A549 (cell line): ENCODE data around the gene WASF3. TPM values are rescaled to one million over a fixed set of nuclear protein-coding genes. Genes with fewer than 3 reads are reported as not detected.

Experiments
- ATAC-seq, 2 experiments: fragments of 200-7000 bp in 1 of 2; fragments of >200 bp in 1 of 2; cut with Nextera tagmentation in 1 of 2; cut with Tn5 transposase in 1 of 2; 3 replicates each; pipeline versions ENCODE4 v1.8.0 to v1.9.1; 2018 to 2020; ENCODE audit warnings: mild to moderate bottlenecking in 1 of 2, moderate library complexity in 1 of 2
- CTCF ChIA-PET: fragments of 300-600 bp; sonication (Branson Sonifier 250); formaldehyde crosslinking; extraction: SDS; loops from one replicate; lab custom pipeline; 2021; ENCODE audit warnings: antibody characterized with exemption, inconsistent platforms; lab: Yijun Ruan, JAX
- POLR2A ChIA-PET: fragments of 350-600 bp; formaldehyde crosslinking; extraction: SDS; loops from one replicate; lab custom pipeline; 2021; ENCODE audit warnings: antibody characterized with exemption, inconsistent platforms; lab: Yijun Ruan, JAX
- DNase-seq, 2 experiments: peaks; one replicate each; pipeline versions ENCODE4 v3.0.0 to v3.0.0-alpha.2; 2011 to 2016; ENCODE audit warnings: low read depth in 1 of 2, low spot score in 1 of 2
- FAIRE-seq: peaks from 2 replicates; lab custom pipeline; 2011; peaks lifted over from hg19 to GRCh38; lab: Jason Lieb, UNC
- H3K27ac ChIP-seq, 2 experiments: fragments of >200 bp; sonication (Bioruptor Twin); formaldehyde crosslinking; 3 replicates each; pipeline ENCODE4 v1.5.1; 2016 to 2017
- H3K4me1 ChIP-seq: fragments of >200 bp; sonication (Bioruptor Twin); formaldehyde crosslinking; 3 replicates; pipeline ENCODE4 v1.6.1; 2016
- H3K4me2 ChIP-seq: fragments of >200 bp; sonication (Bioruptor Twin); formaldehyde crosslinking; 3 replicates; pipeline ENCODE4 v1.6.1; 2016
- H3K4me3 ChIP-seq: fragments of >200 bp; sonication (Bioruptor Twin); formaldehyde crosslinking; 3 replicates; pipeline ENCODE4 v1.5.1; 2016
- H3K9me3 ChIP-seq: fragments of >200 bp; sonication (Bioruptor Twin); formaldehyde crosslinking; 3 replicates; pipeline ENCODE4 v1.6.1; 2016
- ATOH8 ChIP-seq: fragments of 250-450 bp; sonication (Bioruptor Pico); IDR thresholded peaks from 2 replicates; pipeline ENCODE4 v1.5.0; 2020; ENCODE audit warnings: low read depth, mild to moderate bottlenecking, moderate library complexity
- CBX2 ChIP-seq: fragments of 200-600 bp; sonication (generic); IDR thresholded peaks from 2 replicates; pipeline ENCODE4 v1.6.1; 2016; ENCODE audit warnings: low read depth, mild to moderate bottlenecking, borderline replicate concordance
- CEBPB ChIP-seq, 2 experiments: fragments of >200 bp in 1 of 2; sonication (Bioruptor Twin) in 1 of 2; formaldehyde crosslinking in 1 of 2; IDR thresholded peaks; 2 replicates each; pipeline ENCODE4 v1.6.1; 2012 to 2016
- CHD2 ChIP-seq: fragments of 150-350 bp; IDR thresholded peaks from 2 replicates; pipeline ENCODE4 v1.6.1; 2014; ENCODE audit warnings: low read length; ENCODE audit not compliant: partially characterized antibody
- EHF ChIP-seq: fragments of 250-450 bp; sonication (Bioruptor Pico); IDR thresholded peaks from 2 replicates; pipeline ENCODE4 v1.5.0; 2020; ENCODE audit warnings: mild to moderate bottlenecking
- EHMT2 ChIP-seq: fragments of 200-600 bp; sonication (generic); IDR thresholded peaks from 2 replicates; pipeline ENCODE4 v1.6.1; 2016; ENCODE audit warnings: antibody characterized with exemption, low read depth, mild to moderate bottlenecking, moderate library complexity
- ESRRA ChIP-seq: fragments of 150-350 bp; IDR thresholded peaks from 2 replicates; pipeline ENCODE4 v1.6.1; 2014; ENCODE audit warnings: mild to moderate bottlenecking, low read length, borderline replicate concordance
- FOSB ChIP-seq: fragments of 250-450 bp; sonication (Bioruptor Pico); IDR thresholded peaks from 2 replicates; pipeline ENCODE4 v1.5.0; 2020; ENCODE audit warnings: mild to moderate bottlenecking, moderate library complexity
- HES2 ChIP-seq: fragments of >200 bp; sonication (Bioruptor Twin); formaldehyde crosslinking; IDR thresholded peaks from 2 replicates; pipeline ENCODE4 v1.6.1; 2016
- HEYL ChIP-seq: fragments of 250-450 bp; sonication (Bioruptor Pico); IDR thresholded peaks from 2 replicates; pipeline ENCODE4 v1.8.0; 2021; ENCODE audit warnings: mild to moderate bottlenecking, moderate library complexity
- HOXB13 ChIP-seq: fragments of 250-450 bp; sonication (Bioruptor Pico); IDR thresholded peaks from 2 replicates; pipeline ENCODE4 v1.5.0; 2020; ENCODE audit warnings: low read depth, mild to moderate bottlenecking, moderate library complexity
- HOXB5 ChIP-seq: fragments of 250-450 bp; sonication (Bioruptor Pico); IDR thresholded peaks from 2 replicates; pipeline ENCODE4 v1.5.0; 2020; ENCODE audit warnings: mild to moderate bottlenecking, moderate library complexity
- JUN ChIP-seq, 2 experiments: fragments of >200 bp; sonication (Bioruptor Twin); formaldehyde crosslinking; IDR thresholded peaks; 2 replicates in 1 of 2; 3 replicates in 1 of 2; pipeline ENCODE4 v1.6.1; 2016 to 2017
- JUNB ChIP-seq: fragments of >200 bp; sonication (Bioruptor Twin); formaldehyde crosslinking; IDR thresholded peaks from 2 replicates; pipeline ENCODE4 v1.6.1; 2016
- MAZ ChIP-seq: fragments of 150-350 bp; IDR thresholded peaks from 2 replicates; pipeline ENCODE4 v1.6.1; 2014; ENCODE audit warnings: antibody characterized with exemption, low read depth, low read length, borderline replicate concordance
- NFE2L2 ChIP-seq: fragments of 150-350 bp; conservative IDR thresholded peaks from 2 replicates; pipeline ENCODE4 v1.6.1; 2014; ENCODE audit warnings: low read length
- NR3C1 ChIP-seq: fragments of >200 bp; sonication (Bioruptor Twin); formaldehyde crosslinking; IDR thresholded peaks from 3 replicates; pipeline ENCODE4 v1.6.1; 2017
- PBX3 ChIP-seq: IDR thresholded peaks from 2 replicates; pipeline ENCODE4 v1.6.1; 2012
- PHF8 ChIP-seq: fragments of 200-600 bp; sonication (generic); IDR thresholded peaks from 2 replicates; pipeline ENCODE4 v1.6.1; 2016; ENCODE audit warnings: low read depth, mild to moderate bottlenecking, antibody characterized with exemption, moderate library complexity, borderline replicate concordance
- POLR2AphosphoS2 ChIP-seq: conservative IDR thresholded peaks from 2 replicates; pipeline ENCODE4 v1.6.1; 2012; ENCODE audit warnings: low read length, improper control_type of control experiment, inconsistent platforms
- RARB ChIP-seq: fragments of 250-450 bp; sonication (Bioruptor Pico); IDR thresholded peaks from 2 replicates; pipeline ENCODE4 v1.8.0; 2021; ENCODE audit warnings: mild to moderate bottlenecking, moderate library complexity
- RCOR1 ChIP-seq: fragments of 150-350 bp; IDR thresholded peaks from 2 replicates; pipeline ENCODE4 v1.6.1; 2014; ENCODE audit warnings: antibody characterized with exemption, low read length, low read depth
- REST ChIP-seq: fragments of 200-600 bp; sonication (generic); IDR thresholded peaks from 2 replicates; pipeline ENCODE4 v1.6.1; 2016; ENCODE audit warnings: antibody characterized with exemption, mild to moderate bottlenecking, moderate library complexity
- RFX5 ChIP-seq: fragments of 450-650 bp; IDR thresholded peaks from 2 replicates; pipeline ENCODE4 v1.7.1; 2014; ENCODE audit warnings: antibody characterized with exemption, mild to moderate bottlenecking, moderate library complexity
- TFCP2L1 ChIP-seq: fragments of 250-450 bp; sonication (Bioruptor Pico); IDR thresholded peaks from 2 replicates; pipeline ENCODE4 v1.5.0; 2021; ENCODE audit warnings: mild to moderate bottlenecking
- TP53 ChIP-seq: fragments of 250-450 bp; sonication (Bioruptor Pico); IDR thresholded peaks from 2 replicates; pipeline ENCODE4 v1.5.0; 2021; ENCODE audit warnings: mild to moderate bottlenecking, moderate library complexity
- ZC3H11A ChIP-seq: fragments of 450-650 bp; IDR thresholded peaks from 2 replicates; pipeline ENCODE4 v1.6.1; 2014; ENCODE audit warnings: antibody characterized with exemption, mild to moderate bottlenecking
- ZFP36 ChIP-seq: fragments of 450-650 bp; IDR thresholded peaks from 2 replicates; pipeline ENCODE4 v1.6.1; 2014; ENCODE audit warnings: borderline replicate concordance; ENCODE audit not compliant: partially characterized antibody
- WGBS: methylation state at CpG from one replicate; pipeline ENCODE4 v1.1.6; 2017; ENCODE audit errors: missing lambda C conversion rate; 5-methylcytosine and 5-hydroxymethylcytosine counted together
- polyA plus RNA-seq, 4 experiments: library from polyadenylated mRNA; depleted of rRNA in 3 of 4; stranded (reverse); fragments of >200 nt; fragmentation: RNase III in 1 of 4; extraction: RNeasy Plus Mini Kit Qiagen cat#74134 plus additional on column Dnase treatment in 1 of 4; gene quantifications; 2 replicates in 3 of 4; 3 replicates in 1 of 4; pipeline ENCODE4 v1.2.3, GENCODE V29; 2011 to 2017
- TF ChIP-seq, protein P1 (sequence below): fragments of 250-450 bp; sonication (Bioruptor Pico); IDR thresholded peaks from 2 replicates; pipeline ENCODE4 v1.5.0; 2021; ENCODE audit warnings: mild to moderate bottlenecking, moderate library complexity, borderline replicate concordance

WASF3 gene
- polyA plus RNA-seq, 2 of the 4 experiments (the other 2 are of a cell fraction), result 0.09 to 0.56 TPM

GRCh38 chr13:26705536-26705935 lies 148.1 kb downstream of the WASF3 start:
- CTCF ChIA-PET, result interaction anchor here (1.0 to 2.8 kb wide), 6 partner anchors 13 to 520 kb away, joined by 3 to 18 read pairs (median 4); no protein-coding TSS in a partner anchor
- Histone ChIP-seq H3K4me1 (no peaks in the 10 kb centered on the region), H3K9me3 (no peaks in the 10 kb centered on the region), H3K27ac (no peak overlapping the region), H3K4me3 (no peak overlapping the region), H3K4me2 (no peak overlapping the region)
- TF ChIP-seq EHMT2 (no peak), ATOH8 (CRISPR knock-in tag) (no peak), REST (no peak), EHF (CRISPR knock-in tag) (no peak), RFX5 (no peak), JUNB (no peak), TP53 (CRISPR knock-in tag) (no peak), HOXB13 (CRISPR knock-in tag) (no peak), CEBPB (IDR thresholded peaks at IDR 0.05) (no peak), ZC3H11A (no peak), NR3C1 (no peak), JUN (IDR thresholded peaks at IDR 0.05) (no peak), MAZ (no peak), RCOR1 (no peak), TFCP2L1 (no peak), HES2 (no peak), ZFP36 (no peak), POLR2AphosphoS2 (no peak), PHF8 (no peak)
- 39% methylated on average over 3 of the region's 4 CpGs for WGBS
- DNase-seq, result no peak
- FAIRE-seq, result no peak
- ATAC-seq, result no peak
- POLR2A ChIA-PET, result no interaction called here

DNA sequence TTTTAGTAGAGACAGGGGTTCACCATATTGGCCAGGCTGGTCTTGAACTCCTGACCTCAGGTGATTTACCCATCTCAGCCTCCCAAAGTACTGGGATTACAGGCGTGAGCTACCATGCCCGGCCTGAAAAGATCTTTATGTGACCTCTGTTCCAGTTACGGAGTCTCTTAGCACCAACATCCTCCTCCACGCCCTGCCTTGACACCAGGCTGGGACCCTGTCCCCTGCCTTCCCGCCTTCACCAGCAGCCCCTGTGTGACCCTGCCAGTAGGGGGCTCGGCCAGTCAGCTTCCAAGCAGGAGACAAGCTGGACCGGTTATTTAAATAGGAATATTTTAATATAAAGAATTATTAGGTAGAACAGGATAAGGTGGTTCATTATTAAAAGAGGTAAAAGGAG lies 148.9 kb downstream of the WASF3 start:
- no peak overlapping the region for H3K27ac ChIP-seq
- FAIRE-seq, result no peak
- POLR2A ChIA-PET, result no interaction called here
- TF ChIP-seq EHF (CRISPR knock-in tag) (no peak), ESRRA (no peak), HOXB5 (no peak), PBX3 (no peak), RFX5 (no peak), FOSB (CRISPR knock-in tag) (no peak), RARB (no peak), ZC3H11A (no peak), NFE2L2 (no peak), CHD2 (no peak), POLR2AphosphoS2 (no peak), CBX2 (no peak), HEYL (CRISPR knock-in tag) (no peak), NR3C1 (no peak)
- TF ChIP-seq, protein P1, sequence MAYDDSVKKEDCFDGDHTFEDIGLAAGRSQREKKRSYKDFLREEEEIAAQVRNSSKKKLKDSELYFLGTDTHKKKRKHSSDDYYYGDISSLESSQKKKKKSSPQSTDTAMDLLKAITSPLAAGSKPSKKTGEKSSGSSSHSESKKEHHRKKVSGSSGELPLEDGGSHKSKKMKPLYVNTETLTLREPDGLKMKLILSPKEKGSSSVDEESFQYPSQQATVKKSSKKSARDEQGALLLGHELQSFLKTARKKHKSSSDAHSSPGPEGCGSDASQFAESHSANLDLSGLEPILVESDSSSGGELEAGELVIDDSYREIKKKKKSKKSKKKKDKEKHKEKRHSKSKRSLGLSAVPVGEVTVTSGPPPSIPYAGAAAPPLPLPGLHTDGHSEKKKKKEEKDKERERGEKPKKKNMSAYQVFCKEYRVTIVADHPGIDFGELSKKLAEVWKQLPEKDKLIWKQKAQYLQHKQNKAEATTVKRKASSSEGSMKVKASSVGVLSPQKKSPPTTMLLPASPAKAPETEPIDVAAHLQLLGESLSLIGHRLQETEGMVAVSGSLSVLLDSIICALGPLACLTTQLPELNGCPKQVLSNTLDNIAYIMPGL (CRISPR knock-in tag), result no peak
- TF ChIP-seq, all 56 proteins: peak for 0
- Histone ChIP-seq H3K4me3 (no peak overlapping the region), H3K4me2 (no peak overlapping the region), H3K9me3 (no peaks in the 10 kb centered on the region), H3K4me1 (no peaks in the 10 kb centered on the region)
- WGBS, result 30% methylated on average over 7 of the region's 7 CpGs
- CTCF ChIA-PET, result interaction anchor here (1.0 to 3.0 kb wide), 9 partner anchors 8 to 520 kb away, joined by 3 to 18 read pairs (median 4); no protein-coding TSS in a partner anchor
- no peak for DNase-seq
- no peak for ATAC-seq
